HEK293 (cell line): ENCODE results near the gene PAM.

Experiments
- CTCF ChIA-PET: fragments of 350-600 bp; formaldehyde crosslinking; extraction: SDS; loops from one replicate; lab custom pipeline; 2021; ENCODE audit warnings: antibody characterized with exemption; lab: Yijun Ruan, JAX
- POLR2A ChIA-PET: fragments of 300-600 bp; formaldehyde crosslinking; extraction: SDS; loops from one replicate; lab custom pipeline; 2020; ENCODE audit warnings: antibody characterized with exemption, inconsistent platforms; lab: Yijun Ruan, JAX
- H3K27ac ChIP-seq: fragments of 200-500 bp; sonication (Bioruptor generic); 2 replicates; pipeline ENCODE4 v1.5.1; 2014; ENCODE audit warnings: low read depth, low read length, control low read depth, inconsistent platforms; ENCODE audit errors: extremely low read depth
- H3K36me3 ChIP-seq, 2 experiments: fragments of 200-500 bp in 1 of 2; sonication (Bioruptor generic) in 1 of 2; 1 replicate in 1 of 2; 2 replicates in 1 of 2; pipeline ENCODE4 v1.5.1; 2014 to 2017; ENCODE audit warnings: inconsistent platforms in 2 of 2, low read length in 2 of 2; ENCODE audit not compliant: control insufficient read depth in 2 of 2, insufficient read depth in 1 of 2
- H3K4me1 ChIP-seq: fragments of 200-500 bp; sonication (Bioruptor generic); 2 replicates; pipeline ENCODE4 v1.5.1; 2014; ENCODE audit warnings: mild to moderate bottlenecking, low read length, inconsistent platforms; ENCODE audit not compliant: control insufficient read depth, insufficient read depth
- H3K4me3 ChIP-seq: 2 replicates; pipeline ENCODE4 v1.5.1; 2011; ENCODE audit warnings: low read depth, mild to moderate bottlenecking, control low read depth, low read length, moderate library complexity
- H3K9me3 ChIP-seq: fragments of 200-500 bp; sonication (Bioruptor generic); 2 replicates; pipeline ENCODE4 v1.5.1; 2014; ENCODE audit warnings: low read depth, low read length, inconsistent platforms; ENCODE audit not compliant: control insufficient read depth, insufficient read depth
- GFI1B ChIP-seq: fragments of 450-650 bp; formaldehyde crosslinking; IDR thresholded peaks from 2 replicates; pipeline ENCODE4 v1.5.1; 2016; ENCODE audit warnings: missing biosample characterization, missing genetic modification characterization
- GLI2 ChIP-seq: fragments of 450-650 bp; formaldehyde crosslinking; IDR thresholded peaks from 2 replicates; pipeline ENCODE4; 2017; ENCODE audit warnings: missing biosample characterization, missing genetic modification characterization, low read depth, borderline replicate concordance
- GLI4 ChIP-seq: fragments of 450-650 bp; formaldehyde crosslinking; IDR thresholded peaks from 2 replicates; pipeline ENCODE4 v1.5.1; 2016; ENCODE audit warnings: missing biosample characterization, missing genetic modification characterization
- HOXA7 ChIP-seq: sonication (generic); formaldehyde crosslinking; IDR thresholded peaks from 2 replicates; pipeline ENCODE4 v1.8.1; 2022; ENCODE audit warnings: missing genetic modification reagents, borderline replicate concordance
- KLF1 ChIP-seq: fragments of 450-650 bp; formaldehyde crosslinking; IDR thresholded peaks from 2 replicates; pipeline ENCODE4 v1.5.1; 2016; ENCODE audit warnings: missing biosample characterization, missing genetic modification characterization
- MZF1 ChIP-seq: fragments of 450-650 bp; formaldehyde crosslinking; IDR thresholded peaks from 2 replicates; pipeline ENCODE4 v1.5.1; 2017; ENCODE audit warnings: missing biosample characterization, missing genetic modification characterization, borderline replicate concordance
- RBAK ChIP-seq: fragments of 450-650 bp; formaldehyde crosslinking; IDR thresholded peaks from 2 replicates; pipeline ENCODE4 v1.5.1; 2016; ENCODE audit warnings: missing biosample characterization, missing genetic modification characterization
- TCF7L2 ChIP-seq: IDR thresholded peaks from 2 replicates; pipeline ENCODE4 v1.6.1; 2011; ENCODE audit warnings: low read depth, mild to moderate bottlenecking, inconsistent platforms, low read length, moderate library complexity, borderline replicate concordance
- TRIM28 ChIP-seq: IDR thresholded peaks from 2 replicates; pipeline ENCODE4 v1.6.1; 2011; ENCODE audit warnings: low read length, control low read depth, borderline replicate concordance
- WT1 ChIP-seq: fragments of 450-650 bp; formaldehyde crosslinking; IDR thresholded peaks from 2 replicates; pipeline ENCODE4 v1.5.1; 2016; ENCODE audit warnings: missing biosample characterization, missing genetic modification characterization
- ZFP37 ChIP-seq: fragments of 450-650 bp; formaldehyde crosslinking; IDR thresholded peaks from 2 replicates; pipeline ENCODE4 v1.5.1; 2016; ENCODE audit warnings: missing biosample characterization, missing genetic modification characterization
- ZNF114 ChIP-seq: fragments of 450-650 bp; formaldehyde crosslinking; IDR thresholded peaks from 2 replicates; pipeline ENCODE4 v1.5.0; 2017; ENCODE audit warnings: missing biosample characterization, missing genetic modification characterization
- ZNF121 ChIP-seq: fragments of 450-650 bp; formaldehyde crosslinking; IDR thresholded peaks from 2 replicates; pipeline ENCODE4 v1.5.1; 2016; ENCODE audit warnings: missing biosample characterization, missing genetic modification characterization
- ZNF132 ChIP-seq: fragments of 450-650 bp; formaldehyde crosslinking; IDR thresholded peaks from 2 replicates; pipeline ENCODE4 v1.5.1; 2017; ENCODE audit warnings: missing biosample characterization, missing genetic modification characterization, borderline replicate concordance
- ZNF148 ChIP-seq: fragments of 450-650 bp; formaldehyde crosslinking; IDR thresholded peaks from 2 replicates; pipeline ENCODE4 v1.5.0; 2017; ENCODE audit warnings: missing biosample characterization, missing genetic modification characterization, borderline replicate concordance
- ZNF174 ChIP-seq: fragments of 450-650 bp; formaldehyde crosslinking; IDR thresholded peaks from 2 replicates; pipeline ENCODE4 v1.5.0; 2017; ENCODE audit warnings: missing biosample characterization, mild to moderate bottlenecking, missing genetic modification characterization
- ZNF175 ChIP-seq: fragments of 450-650 bp; formaldehyde crosslinking; IDR thresholded peaks from 2 replicates; pipeline ENCODE4 v1.5.1; 2016; ENCODE audit warnings: missing biosample characterization, missing genetic modification characterization
- ZNF24 ChIP-seq: fragments of 450-650 bp; formaldehyde crosslinking; IDR thresholded peaks from 2 replicates; pipeline ENCODE4 v1.5.1; 2016; ENCODE audit warnings: missing biosample characterization, missing genetic modification characterization
- ZNF248 ChIP-seq: fragments of 450-650 bp; formaldehyde crosslinking; IDR thresholded peaks from 2 replicates; pipeline ENCODE4 v1.5.1; 2017; ENCODE audit warnings: missing biosample characterization, missing genetic modification characterization
- ZNF366 ChIP-seq: fragments of 450-650 bp; formaldehyde crosslinking; conservative IDR thresholded peaks from 2 replicates; pipeline ENCODE4 v1.5.1; 2016; ENCODE audit warnings: missing biosample characterization, missing genetic modification characterization
- ZNF433 ChIP-seq: fragments of 450-650 bp; formaldehyde crosslinking; IDR thresholded peaks from 2 replicates; pipeline ENCODE4 v1.5.1; 2016; ENCODE audit warnings: missing biosample characterization, missing genetic modification characterization, low read depth
- ZNF488 ChIP-seq: fragments of 450-650 bp; formaldehyde crosslinking; IDR thresholded peaks from 2 replicates; pipeline ENCODE4 v1.5.1; 2016; ENCODE audit warnings: missing biosample characterization, missing genetic modification characterization
- ZNF501 ChIP-seq: fragments of 450-650 bp; formaldehyde crosslinking; IDR thresholded peaks from 2 replicates; pipeline ENCODE4 v1.5.1; 2016; ENCODE audit warnings: missing biosample characterization, missing genetic modification characterization
- ZNF514 ChIP-seq: fragments of 450-650 bp; formaldehyde crosslinking; IDR thresholded peaks from 2 replicates; pipeline ENCODE4 v1.5.1; 2016; ENCODE audit warnings: missing biosample characterization, missing genetic modification characterization
- ZNF558 ChIP-seq: fragments of 450-650 bp; formaldehyde crosslinking; IDR thresholded peaks from 2 replicates; pipeline ENCODE4 v1.5.1; 2016; ENCODE audit warnings: missing biosample characterization, missing genetic modification characterization
- ZNF561 ChIP-seq: fragments of 450-650 bp; IDR thresholded peaks from 2 replicates; pipeline ENCODE4 v1.5.1; 2018; ENCODE audit warnings: missing biosample characterization, missing genetic modification characterization, borderline replicate concordance
- ZNF596 ChIP-seq: fragments of 450-650 bp; IDR thresholded peaks from 2 replicates; pipeline ENCODE4 v1.5.0; 2018; ENCODE audit warnings: missing biosample characterization, mild to moderate bottlenecking, missing genetic modification characterization, moderate library complexity
- ZNF610 ChIP-seq: fragments of 450-650 bp; formaldehyde crosslinking; IDR thresholded peaks from 2 replicates; pipeline ENCODE4 v1.5.1; 2016; ENCODE audit warnings: missing biosample characterization, missing genetic modification characterization, borderline replicate concordance
- ZNF692 ChIP-seq: fragments of 450-650 bp; formaldehyde crosslinking; IDR thresholded peaks from 2 replicates; pipeline ENCODE4 v1.5.1; 2016; ENCODE audit warnings: missing biosample characterization, missing genetic modification characterization
- ZNF785 ChIP-seq: fragments of 450-650 bp; formaldehyde crosslinking; IDR thresholded peaks from 2 replicates; pipeline ENCODE4 v1.5.1; 2016; ENCODE audit warnings: missing biosample characterization, missing genetic modification characterization

The PAM gene

GRCh38 chr5:102763734-102764133 is 8.6 kb downstream of the PAM start:
- no peaks in the 10 kb centered on the region for H3K36me3 ChIP-seq
- ChIA-PET POLR2A (interaction anchor here (1.7 kb wide), 1 partner anchor 11 kb away, joined by 3 read pairs; no protein-coding TSS in a partner anchor), CTCF (interaction anchor here (0.7 to 0.9 kb wide), 2 partner anchors 16 to 38 kb away, joined by 3 to 4 read pairs; no protein-coding TSS in a partner anchor)
- no peaks in the 10 kb centered on the region for H3K9me3 ChIP-seq
- peaks cover 34% of the 10 kb centered on the region for H3K4me1 ChIP-seq
- TF ChIP-seq ZNF596 = no peak
- no peak for TF ChIP-seq RBAK
- no peak for TF ChIP-seq ZNF366 (tag by site-specific recombination)
- TF ChIP-seq MZF1 (tag by site-specific recombination) = no peak
- TF ChIP-seq HOXA7 (CRISPR knock-in tag) = no peak
- TF ChIP-seq ZNF501 (tag by site-specific recombination) = no peak
- no peak for TF ChIP-seq ZNF132 (tag by site-specific recombination)
- no peak for TF ChIP-seq ZNF692
- no peak for TF ChIP-seq ZNF248 (tag by site-specific recombination)
- no peak for TF ChIP-seq ZNF121 (tag by site-specific recombination)
- no peak for TF ChIP-seq WT1 (tag by site-specific recombination)
- TF ChIP-seq GLI4 = no peak
- TF ChIP-seq ZNF558 (tag by site-specific recombination) = no peak
- no peak for TF ChIP-seq GFI1B (tag by site-specific recombination)
- TF ChIP-seq ZFP37 (tag by site-specific recombination) = no peak
- H3K27ac ChIP-seq = no peak overlapping the region
- no peak overlapping the region for H3K4me3 ChIP-seq

GRCh38 chr5:102764381-102765004 is 9.4 kb downstream of the PAM start:
- CTCF ChIA-PET = interaction anchor here (0.9 to 1.3 kb wide), 2 partner anchors 16 to 83 kb away, joined by 3 to 5 read pairs; no protein-coding TSS in a partner anchor
- TF ChIP-seq ZNF121 (tag by site-specific recombination) (no peak), GLI2 (tag by site-specific recombination) (no peak), TRIM28 (no peak), ZNF488 (tag by site-specific recombination) (no peak), ZNF561 (tag by site-specific recombination) (no peak)
- Histone ChIP-seq H3K4me3 (no peak overlapping the region), H3K4me1 (peaks cover 29% of the 10 kb centered on the region), H3K9me3 (no peaks in the 10 kb centered on the region), H3K27ac (no peak overlapping the region), H3K36me3 (no peaks in the 10 kb centered on the region)
- POLR2A ChIA-PET = interaction anchor here (1.5 to 1.7 kb wide), 2 partner anchors 9 to 12 kb away, joined by 3 to 7 read pairs; partner anchors contain the start of gene PAM

GRCh38 chr5:102765350-102765749 is 10.2 kb downstream of the PAM start:
- Histone ChIP-seq H3K4me3 (no peak overlapping the region), H3K36me3 (no peaks in the 10 kb centered on the region), H3K4me1 (peaks cover 27% of the 10 kb centered on the region), H3K9me3 (no peaks in the 10 kb centered on the region), H3K27ac (no peak overlapping the region)
- POLR2A ChIA-PET = interaction anchor here (1.5 kb wide), 1 partner anchor 10 kb away, joined by 7 read pairs; the partner anchor contains the start of gene PAM
- CTCF ChIA-PET = interaction anchor here (1.3 to 1.5 kb wide), 2 partner anchors 15 to 84 kb away, joined by 5 read pairs; no protein-coding TSS in a partner anchor
- TF ChIP-seq TCF7L2 (no peak), KLF1 (no peak), ZNF174 (tag by site-specific recombination) (no peak), ZNF148 (no peak), ZNF514 (tag by site-specific recombination) (no peak), ZNF785 (tag by site-specific recombination) (no peak), ZNF175 (tag by site-specific recombination) (no peak), ZNF610 (tag by site-specific recombination) (no peak), ZNF114 (tag by site-specific recombination) (no peak), ZNF24 (no peak), ZNF433 (tag by site-specific recombination) (no peak)
